ENCODE results near the gene OGA.
A peak's percentile ranks its signal among the peaks of the same experiment; 100 is the strongest.

Gene OGA

DNA sequence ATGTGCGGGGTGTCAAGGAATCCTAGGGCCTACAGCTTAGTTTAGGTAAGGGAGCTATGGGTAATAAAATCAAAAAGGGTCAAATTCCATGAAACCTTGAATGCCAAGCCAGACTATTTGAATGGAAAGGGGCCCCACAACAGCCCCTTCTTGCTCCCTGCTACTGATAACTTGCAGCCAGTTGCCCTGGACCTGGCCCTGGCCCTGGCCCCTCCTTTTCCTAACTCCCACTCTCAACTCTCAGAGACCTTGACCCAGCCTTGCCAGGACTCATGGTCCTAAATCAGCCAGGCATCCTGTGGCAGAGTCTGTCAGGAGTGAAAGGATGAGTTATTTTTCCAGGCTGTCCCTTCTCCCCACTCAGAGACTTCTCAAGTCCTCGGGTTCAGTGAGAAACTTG is 19.5 kb upstream of the OGA start:
- no peak for DNase-seq (ENCODE audit: insufficient read length, low spot score)
- FAIRE-seq: no peak
- TF ChIP-seq, protein P1, sequence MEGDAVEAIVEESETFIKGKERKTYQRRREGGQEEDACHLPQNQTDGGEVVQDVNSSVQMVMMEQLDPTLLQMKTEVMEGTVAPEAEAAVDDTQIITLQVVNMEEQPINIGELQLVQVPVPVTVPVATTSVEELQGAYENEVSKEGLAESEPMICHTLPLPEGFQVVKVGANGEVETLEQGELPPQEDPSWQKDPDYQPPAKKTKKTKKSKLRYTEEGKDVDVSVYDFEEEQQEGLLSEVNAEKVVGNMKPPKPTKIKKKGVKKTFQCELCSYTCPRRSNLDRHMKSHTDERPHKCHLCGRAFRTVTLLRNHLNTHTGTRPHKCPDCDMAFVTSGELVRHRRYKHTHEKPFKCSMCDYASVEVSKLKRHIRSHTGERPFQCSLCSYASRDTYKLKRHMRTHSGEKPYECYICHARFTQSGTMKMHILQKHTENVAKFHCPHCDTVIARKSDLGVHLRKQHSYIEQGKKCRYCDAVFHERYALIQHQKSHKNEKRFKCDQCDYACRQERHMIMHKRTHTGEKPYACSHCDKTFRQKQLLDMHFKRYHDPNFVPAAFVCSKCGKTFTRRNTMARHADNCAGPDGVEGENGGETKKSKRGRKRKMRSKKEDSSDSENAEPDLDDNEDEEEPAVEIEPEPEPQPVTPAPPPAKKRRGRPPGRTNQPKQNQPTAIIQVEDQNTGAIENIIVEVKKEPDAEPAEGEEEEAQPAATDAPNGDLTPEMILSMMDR (IDR thresholded peaks at IDR 0.05; ENCODE audit: insufficient read depth, missing control alignments): no peak

DNA sequence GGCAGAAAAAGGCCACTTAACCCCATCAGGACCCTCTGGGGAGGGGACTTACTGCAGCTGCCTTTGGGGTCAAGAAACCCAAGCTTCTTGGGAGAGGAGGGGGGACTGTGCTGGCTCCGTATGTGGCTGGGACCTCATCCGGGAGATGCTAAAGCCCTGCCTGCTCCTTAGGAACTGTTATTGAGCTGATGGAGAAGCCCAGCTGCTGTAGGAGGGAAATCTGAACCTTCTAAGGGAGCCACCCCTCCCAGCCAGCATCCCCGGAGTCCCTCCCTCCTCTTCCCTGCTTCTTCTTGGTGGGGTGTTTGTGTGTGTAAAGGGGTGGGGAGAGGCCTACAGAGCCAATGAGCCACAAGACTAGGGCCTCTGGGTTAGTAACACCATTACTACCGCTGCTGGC is 17.1 kb upstream of the OGA start:
- DNase-seq (ENCODE audit: insufficient read length, low spot score): no peak
- FAIRE-seq: no peak
- TF ChIP-seq, protein P1 (IDR thresholded peaks at IDR 0.05; ENCODE audit: insufficient read depth, missing control alignments): no peak

DNA sequence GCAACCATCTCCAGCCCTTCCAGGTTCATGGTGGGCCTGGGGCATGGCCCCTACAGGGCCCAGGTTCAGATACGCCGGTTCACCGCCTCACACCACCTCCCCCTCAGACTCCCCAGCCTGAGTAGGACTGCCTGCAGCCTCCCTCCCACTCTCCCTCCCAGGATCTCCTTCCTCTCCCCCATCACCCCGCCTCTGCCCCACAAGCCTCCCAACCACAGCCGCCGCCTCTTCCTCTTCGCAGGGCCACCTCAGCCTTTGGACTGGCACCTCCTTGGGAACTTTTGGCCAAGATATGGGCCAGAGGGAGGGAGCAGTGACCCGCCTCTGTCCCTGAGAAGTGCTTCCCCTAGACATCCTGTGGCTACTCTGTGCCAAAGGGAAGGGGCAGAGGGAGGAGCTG is 16.1 kb upstream of the OGA start:
- TF ChIP-seq, protein P1 (IDR thresholded peaks at IDR 0.05; ENCODE audit: insufficient read depth, missing control alignments): no peak
- no peak for FAIRE-seq
- no peak for DNase-seq (ENCODE audit: insufficient read length, low spot score)

DNA sequence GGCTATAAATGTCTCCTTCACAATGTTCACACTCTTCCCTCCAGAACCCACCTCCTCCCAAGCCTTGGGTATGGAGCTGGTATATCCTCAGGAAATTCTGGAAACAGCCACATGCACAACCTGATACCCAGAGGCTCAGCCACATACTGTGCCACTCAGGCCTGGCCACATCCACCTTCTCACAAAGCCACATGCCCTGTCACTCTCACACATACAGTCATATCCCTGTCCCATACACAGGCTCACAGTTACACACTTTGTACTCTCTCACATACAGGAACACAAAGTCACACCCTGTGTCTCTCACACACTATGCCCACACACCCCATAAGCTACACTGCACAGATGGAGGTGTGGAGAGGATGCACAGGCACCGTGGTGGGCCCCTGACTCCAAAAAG is 15.2 kb upstream of the OGA start:
- FAIRE-seq (no peak), DNase-seq (ENCODE audit: insufficient read length, low spot score) (no peak)
- TF ChIP-seq, protein P1 (IDR thresholded peaks at IDR 0.05; ENCODE audit: insufficient read depth, missing control alignments): no peak

DNA sequence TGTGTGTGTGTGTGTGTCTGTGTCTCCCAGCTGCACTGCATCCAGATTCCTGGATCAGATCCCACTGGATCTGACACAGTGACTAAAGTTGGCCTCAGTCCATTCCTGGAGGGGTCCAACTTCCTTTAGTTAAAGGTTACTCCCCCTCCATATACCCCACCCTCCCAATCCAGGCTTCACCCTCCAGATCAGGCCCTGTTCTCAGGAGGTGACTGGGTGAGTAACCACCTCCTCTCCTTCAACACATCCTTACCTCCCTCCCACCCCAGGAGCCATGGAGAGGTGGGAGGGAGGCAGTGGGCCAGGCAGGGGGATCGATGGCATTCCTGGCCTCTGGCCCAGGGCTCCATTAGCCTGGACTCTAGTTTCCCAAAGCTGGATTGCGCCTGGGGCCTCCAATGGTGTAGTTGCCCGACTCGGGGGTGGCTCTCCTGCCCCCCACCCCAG is 14.1 kb upstream of the OGA start:
- TF ChIP-seq, protein P1 (IDR thresholded peaks at IDR 0.05; ENCODE audit: insufficient read depth, missing control alignments): no peak
- FAIRE-seq (no peak), DNase-seq (ENCODE audit: insufficient read length, low spot score) (no peak)

DNA sequence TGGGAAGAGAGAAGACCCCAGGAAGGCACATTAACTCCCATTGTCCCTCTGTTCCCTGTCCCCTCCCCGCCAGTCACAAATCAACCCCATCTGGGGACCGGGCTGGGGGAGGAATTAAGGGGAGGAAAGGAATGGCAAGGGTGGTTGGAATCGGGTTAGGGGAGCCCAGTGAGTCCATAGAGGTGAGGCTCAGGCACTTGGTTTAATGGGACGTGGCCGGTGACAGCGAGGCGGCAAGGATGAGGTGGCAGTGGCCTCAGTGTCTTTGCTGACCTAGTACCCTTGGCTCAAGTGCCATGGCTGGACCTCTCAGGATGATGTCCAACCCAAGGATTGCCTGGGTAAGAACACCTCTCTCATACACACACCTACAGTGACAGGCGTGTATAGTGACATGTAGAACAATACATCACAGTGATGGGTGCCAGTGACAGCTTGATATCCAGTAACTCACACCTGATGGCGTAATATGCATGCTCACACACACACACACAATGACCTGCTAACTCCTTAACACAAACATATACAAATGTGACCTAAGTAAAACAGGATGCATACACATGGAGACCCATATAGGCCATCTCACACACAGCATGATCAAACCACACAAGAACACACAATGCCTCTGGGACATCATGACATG is 13.0 kb upstream of the OGA start:
- DNase-seq (ENCODE audit: insufficient read length, low spot score) (no peak), FAIRE-seq (no peak)
- TF ChIP-seq, protein P1 (IDR thresholded peaks at IDR 0.05; ENCODE audit: insufficient read depth, missing control alignments): no peak

DNA sequence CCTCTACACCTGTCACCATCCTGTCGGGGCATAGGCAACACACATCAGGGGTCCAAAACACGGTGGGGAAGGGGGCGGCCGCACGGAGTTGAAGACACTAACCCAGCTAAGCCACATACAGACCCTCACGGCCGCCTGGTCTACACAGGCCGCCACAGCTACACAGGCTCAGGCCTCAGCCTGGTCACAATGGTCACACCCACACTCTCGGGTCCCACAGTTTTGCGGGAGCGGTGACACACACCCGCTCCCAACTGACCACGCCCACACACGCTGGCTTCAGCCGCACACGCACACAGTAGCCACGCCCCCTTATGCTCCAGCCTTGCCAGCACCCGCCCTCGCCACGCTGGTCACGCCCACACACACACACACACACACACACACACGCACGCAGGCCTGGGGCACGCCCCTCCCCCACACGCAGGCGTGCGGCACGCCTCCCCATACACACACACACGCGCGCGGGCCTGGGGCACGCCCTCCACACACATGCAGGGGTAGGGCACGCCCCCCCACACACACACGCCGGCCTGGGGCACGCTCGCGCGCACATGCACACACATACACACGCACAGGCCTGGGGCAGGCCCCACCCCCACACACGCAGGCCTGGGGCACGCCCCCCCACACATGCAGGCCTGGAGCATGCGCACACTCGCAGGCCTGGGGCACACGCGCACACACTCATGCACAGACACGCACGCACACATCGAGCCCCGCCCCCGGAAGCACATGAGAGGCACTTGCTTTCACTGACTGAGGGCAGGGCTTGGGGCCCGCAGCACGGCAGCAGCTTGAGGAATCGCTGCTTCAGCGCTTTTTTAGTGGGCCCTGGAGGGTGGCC is 12.3 kb upstream of the OGA start:
- TF ChIP-seq, protein P1 (IDR thresholded peaks at IDR 0.05; ENCODE audit: insufficient read depth, missing control alignments): no peak
- FAIRE-seq: no peak
- DNase-seq (ENCODE audit: insufficient read length, low spot score): peak; percentile 94
